ENCODE data around the gene LPGAT1.

Gene LPGAT1

GRCh38 chr1:211714154-211714553 is 116.4 kb downstream of the LPGAT1 start:
- TF ChIP-seq SIN3A (IDR thresholded peaks at IDR 0.05; ENCODE audit: borderline replicate concordance, insufficient read depth, low read length) (no peak), REST (IDR thresholded peaks at IDR 0.05; ENCODE audit: insufficient read depth in 1 of 2, low read depth in 2 of 2, low read length in 2 of 2) (no peak), TAF1 (IDR thresholded peaks at IDR 0.05; ENCODE audit: borderline replicate concordance, insufficient read depth, low read length) (no peak), FOXP2 (optimal IDR thresholded peaks at IDR 0.05; ENCODE audit: borderline replicate concordance, extremely low read depth, extremely low read length, insufficient read depth) (no peak), POLR2AphosphoS5 (IDR thresholded peaks at IDR 0.05; ENCODE audit: low read depth, low read length) (no peak)

- no peak for TF ChIP-seq SIN3A (IDR thresholded peaks at IDR 0.05; ENCODE audit: borderline replicate concordance, insufficient read depth, low read length)
- no peak for TF ChIP-seq REST (IDR thresholded peaks at IDR 0.05; ENCODE audit: insufficient read depth in 1 of 2, low read depth in 2 of 2, low read length in 2 of 2)
- TF ChIP-seq TAF1 (IDR thresholded peaks at IDR 0.05; ENCODE audit: borderline replicate concordance, insufficient read depth, low read length), result no peak
- no peak for TF ChIP-seq POLR2AphosphoS5 (IDR thresholded peaks at IDR 0.05; ENCODE audit: low read depth, low read length)
- no peak for TF ChIP-seq FOXP2 (optimal IDR thresholded peaks at IDR 0.05; ENCODE audit: borderline replicate concordance, extremely low read depth, extremely low read length, insufficient read depth)
Measured at GRCh38 chr1:211713231-211713630, 117.3 kb downstream of the LPGAT1 start.

GRCh38 chr1:211711315-211711705 is 119.3 kb downstream of the LPGAT1 start:
- TF ChIP-seq POLR2AphosphoS5 (IDR thresholded peaks at IDR 0.05; ENCODE audit: low read depth, low read length) (no peak), SIN3A (IDR thresholded peaks at IDR 0.05; ENCODE audit: borderline replicate concordance, insufficient read depth, low read length) (no peak), TAF1 (IDR thresholded peaks at IDR 0.05; ENCODE audit: borderline replicate concordance, insufficient read depth, low read length) (no peak), REST (IDR thresholded peaks at IDR 0.05; ENCODE audit: insufficient read depth in 1 of 2, low read depth in 2 of 2, low read length in 2 of 2) (no peak), FOXP2 (optimal IDR thresholded peaks at IDR 0.05; ENCODE audit: borderline replicate concordance, extremely low read depth, extremely low read length, insufficient read depth) (no peak)

GRCh38 chr1:211710566-211711314 is 119.8 kb downstream of the LPGAT1 start:
- TF ChIP-seq FOXP2 (optimal IDR thresholded peaks at IDR 0.05; ENCODE audit: borderline replicate concordance, extremely low read depth, extremely low read length, insufficient read depth) (no peak), TAF1 (IDR thresholded peaks at IDR 0.05; ENCODE audit: borderline replicate concordance, insufficient read depth, low read length) (no peak), POLR2AphosphoS5 (IDR thresholded peaks at IDR 0.05; ENCODE audit: low read depth, low read length) (no peak), REST (IDR thresholded peaks at IDR 0.05; ENCODE audit: insufficient read depth in 1 of 2, low read depth in 2 of 2, low read length in 2 of 2) (no peak), SIN3A (IDR thresholded peaks at IDR 0.05; ENCODE audit: borderline replicate concordance, insufficient read depth, low read length) (no peak)
